KMS-11 (cell line): Measurements from ENCODE around the gene SLIT1.

Experiments
- H2AFZ ChIP-seq: fragments of 200-600 bp; sonication (generic); 2 replicates; pipeline ENCODE4 v1.6.1; 2016; ENCODE audit warnings: antibody characterized with exemption, mixed run types, low read depth
- H3K27ac ChIP-seq: fragments of 200-600 bp; sonication (generic); 2 replicates; pipeline ENCODE4 v1.6.1; 2016; ENCODE audit warnings: mild to moderate bottlenecking, mixed run types
- H3K27me3 ChIP-seq: fragments of 200-600 bp; sonication (generic); 2 replicates; pipeline ENCODE4 v1.6.1; 2017; ENCODE audit warnings: mild to moderate bottlenecking, low read depth, mixed run types, moderate library complexity; ENCODE audit not compliant: insufficient read depth
- H3K36me3 ChIP-seq: fragments of 200-600 bp; sonication (generic); 2 replicates; pipeline ENCODE4 v1.6.1; 2017; ENCODE audit warnings: mild to moderate bottlenecking, mixed run types; ENCODE audit not compliant: insufficient read depth
- H3K4me1 ChIP-seq: fragments of 200-600 bp; sonication (generic); 2 replicates; pipeline ENCODE4 v1.6.1; 2016; ENCODE audit warnings: mild to moderate bottlenecking, low read depth, mixed run types; ENCODE audit not compliant: poor library complexity, severe bottlenecking
- H3K4me2 ChIP-seq: fragments of 200-600 bp; sonication (generic); 2 replicates; pipeline ENCODE4 v1.7.0; 2016; ENCODE audit warnings: mild to moderate bottlenecking, mixed run types
- H3K4me3 ChIP-seq: fragments of 200-600 bp; sonication (generic); IDR thresholded peaks from 2 replicates; pipeline ENCODE4 v1.6.1; 2017; ENCODE audit warnings: low read depth, low read length, mixed read lengths; ENCODE audit not compliant: insufficient read depth
- H3K79me2 ChIP-seq: fragments of 200-600 bp; sonication (generic); 2 replicates; pipeline ENCODE4 v1.6.1; 2016; ENCODE audit warnings: low read depth, mixed run types; ENCODE audit not compliant: insufficient read depth
- H3K9ac ChIP-seq: fragments of 200-600 bp; sonication (generic); 2 replicates; pipeline ENCODE4 v1.6.1; 2016; ENCODE audit warnings: mild to moderate bottlenecking, mixed run types
- H4K20me1 ChIP-seq: fragments of 200-600 bp; sonication (generic); 2 replicates; pipeline ENCODE4 v1.6.1; 2016; ENCODE audit warnings: mild to moderate bottlenecking, mixed run types; ENCODE audit not compliant: insufficient read depth
- CTCF ChIP-seq: fragments of 200-600 bp; sonication (generic); conservative IDR thresholded peaks from 2 replicates; pipeline ENCODE4 v1.6.1; 2017; ENCODE audit warnings: low read depth, mild to moderate bottlenecking, antibody characterized with exemption, low read length, moderate library complexity, mixed read lengths

The SLIT1 gene

GRCh38 chr10:97140902-97141745 lies 44.6 kb downstream of the SLIT1 start:
- Histone ChIP-seq H3K27me3 (no peaks in the 10 kb centered on the region), H3K4me3 (no peak overlapping the region), H4K20me1 (no peaks in the 10 kb centered on the region), H3K36me3 (no peaks in the 10 kb centered on the region), H3K79me2 (no peaks in the 10 kb centered on the region), H2AFZ (no peak overlapping the region), H3K9ac (no peak overlapping the region), H3K4me2 (no peak overlapping the region), H3K4me1 (no peaks in the 10 kb centered on the region), H3K27ac (no peak overlapping the region)
- no peak for TF ChIP-seq CTCF

- Histone ChIP-seq H3K4me3 (no peak overlapping the region), H3K4me1 (no peaks in the 10 kb centered on the region), H3K4me2 (no peak overlapping the region), H3K27ac (no peak overlapping the region), H2AFZ (no peak overlapping the region), H3K36me3 (no peaks in the 10 kb centered on the region), H3K27me3 (no peaks in the 10 kb centered on the region), H4K20me1 (no peaks in the 10 kb centered on the region), H3K9ac (no peak overlapping the region), H3K79me2 (no peaks in the 10 kb centered on the region)
- no peak for TF ChIP-seq CTCF
These were observed 45.5 kb downstream of the SLIT1 start for GRCh38 chr10:97140049-97140846.

GRCh38 chr10:97139651-97140048 lies 46.1 kb downstream of the SLIT1 start:
- Histone ChIP-seq H3K4me3 (no peak overlapping the region), H3K36me3 (no peaks in the 10 kb centered on the region), H2AFZ (no peak overlapping the region), H3K27me3 (no peaks in the 10 kb centered on the region), H3K79me2 (no peaks in the 10 kb centered on the region), H3K27ac (no peak overlapping the region), H3K9ac (no peak overlapping the region), H4K20me1 (no peaks in the 10 kb centered on the region), H3K4me1 (no peaks in the 10 kb centered on the region), H3K4me2 (no peak overlapping the region)
- no peak for TF ChIP-seq CTCF

GRCh38 chr10:97138846-97139245 lies 46.9 kb downstream of the SLIT1 start:
- Histone ChIP-seq H3K36me3 (no peaks in the 10 kb centered on the region), H4K20me1 (no peaks in the 10 kb centered on the region), H3K4me1 (no peaks in the 10 kb centered on the region), H2AFZ (no peak overlapping the region), H3K27me3 (no peaks in the 10 kb centered on the region), H3K4me2 (no peak overlapping the region), H3K4me3 (no peak overlapping the region), H3K79me2 (no peaks in the 10 kb centered on the region), H3K9ac (no peak overlapping the region), H3K27ac (no peak overlapping the region)
- no peak for TF ChIP-seq CTCF
